Suppressor macrophage (primary cell): ENCODE results near the gene ALOX5.

Experiments
- DNase-seq, 4 experiments: peaks; one replicate each; pipeline ENCODE4 v3.0.0-alpha.2; 2020 to 2022

ALOX5 gene

DNA sequence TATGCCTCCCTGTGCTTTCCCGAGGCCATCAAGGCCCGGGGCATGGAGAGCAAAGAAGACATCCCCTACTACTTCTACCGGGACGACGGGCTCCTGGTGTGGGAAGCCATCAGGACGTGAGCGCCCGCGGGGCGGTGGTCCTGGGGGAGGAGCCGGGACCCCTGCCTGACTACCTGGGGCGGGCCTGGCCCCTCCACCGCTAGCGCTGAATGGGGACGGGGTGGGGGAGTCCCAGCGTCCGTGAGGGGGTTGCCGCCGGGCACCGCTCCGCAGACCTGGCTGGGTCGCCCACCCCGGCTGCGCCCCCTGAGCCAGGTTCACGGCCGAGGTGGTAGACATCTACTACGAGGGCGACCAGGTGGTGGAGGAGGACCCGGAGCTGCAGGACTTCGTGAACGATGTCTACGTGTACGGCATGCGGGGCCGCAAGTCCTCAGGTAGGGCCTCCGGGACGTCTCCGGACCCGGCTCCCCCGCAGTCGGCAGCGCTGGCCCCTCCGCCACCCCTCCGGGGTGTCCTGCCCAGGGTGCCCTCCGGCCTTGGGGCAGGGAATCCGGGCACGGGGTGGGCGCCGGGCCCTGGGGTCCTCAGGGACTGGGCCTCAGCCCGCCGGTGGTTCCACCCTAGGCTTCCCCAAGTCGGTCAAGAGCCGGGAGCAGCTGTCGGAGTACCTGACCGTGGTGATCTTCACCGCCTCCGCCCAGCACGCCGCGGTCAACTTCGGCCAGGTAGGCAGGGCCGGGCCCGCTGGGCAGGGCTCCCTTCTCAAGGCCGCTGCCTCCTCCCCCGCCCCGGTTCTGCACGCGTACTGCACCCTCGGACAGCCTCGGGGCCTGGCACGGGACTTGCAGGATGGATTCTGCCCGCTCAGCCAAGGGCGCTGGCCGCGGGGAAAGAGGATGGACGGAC is 69.3 kb downstream of the ALOX5 start:
- no peak for DNase-seq

- no peak for DNase-seq
Observed at GRCh38 chr10:45444022-45444421, 70.0 kb downstream of the ALOX5 start.

DNA sequence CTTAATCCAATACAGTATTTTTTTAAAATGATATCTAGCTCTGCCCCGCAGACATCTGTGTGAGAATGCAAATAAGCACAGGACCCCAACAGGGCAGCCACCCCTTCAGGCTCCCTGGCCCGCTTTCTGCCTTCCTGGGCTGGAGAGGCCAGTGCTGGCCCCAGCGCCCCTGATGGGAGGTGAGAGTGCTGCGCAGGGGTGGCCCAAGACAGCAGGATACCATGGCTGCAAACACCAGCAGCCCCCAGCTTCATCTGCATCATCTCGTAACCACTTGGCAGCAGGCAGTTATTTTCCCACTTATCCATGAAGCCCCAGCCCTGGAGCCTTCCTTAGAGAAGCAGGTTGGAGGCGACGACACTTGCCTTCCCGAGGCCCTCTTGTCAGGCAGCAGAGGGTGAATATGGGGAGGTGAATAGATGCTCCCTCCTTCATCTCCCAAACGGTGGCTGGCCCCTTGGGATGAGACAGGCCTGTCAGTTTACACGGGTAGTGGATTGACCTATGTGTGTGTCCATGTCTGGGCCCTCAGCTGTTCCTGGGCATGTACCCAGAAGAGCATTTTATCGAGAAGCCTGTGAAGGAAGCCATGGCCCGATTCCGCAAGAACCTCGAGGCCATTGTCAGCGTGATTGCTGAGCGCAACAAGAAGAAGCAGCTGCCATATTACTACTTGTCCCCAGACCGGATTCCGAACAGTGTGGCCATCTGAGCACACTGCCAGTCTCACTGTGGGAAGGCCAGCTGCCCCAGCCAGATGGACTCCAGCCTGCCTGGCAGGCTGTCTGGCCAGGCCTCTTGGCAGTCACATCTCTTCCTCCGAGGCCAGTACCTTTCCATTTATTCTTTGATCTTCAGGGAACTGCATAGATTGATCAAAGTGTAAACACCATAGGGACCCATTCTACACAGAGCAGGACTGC is 71.2 kb downstream of the ALOX5 start:
- no peak for DNase-seq

DNA sequence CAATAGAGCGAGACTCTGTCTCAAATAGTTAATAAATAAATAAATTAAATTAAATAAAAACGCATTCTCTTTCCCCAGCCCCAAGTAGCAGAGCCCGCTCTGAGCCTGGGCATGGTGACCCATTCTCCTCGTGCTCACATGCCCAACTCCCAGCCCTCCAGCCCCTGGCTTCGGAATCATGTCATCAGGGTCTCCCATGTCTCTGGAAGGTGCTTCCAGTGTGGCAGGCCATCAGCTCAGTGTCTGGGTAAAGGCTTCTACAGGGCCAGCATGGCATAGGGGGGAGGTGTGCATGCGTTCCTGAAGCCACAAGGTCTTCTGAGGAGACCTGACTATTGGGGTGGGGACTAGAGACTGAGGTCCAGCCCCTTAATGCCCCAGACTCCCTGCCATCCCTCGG is 72.8 kb downstream of the ALOX5 start:
- no peak for DNase-seq

GRCh38 chr10:45447416-45447815 is 73.4 kb downstream of the ALOX5 start:
- peak in 1 of 4 experiments; percentile 1 for DNase-seq

DNA sequence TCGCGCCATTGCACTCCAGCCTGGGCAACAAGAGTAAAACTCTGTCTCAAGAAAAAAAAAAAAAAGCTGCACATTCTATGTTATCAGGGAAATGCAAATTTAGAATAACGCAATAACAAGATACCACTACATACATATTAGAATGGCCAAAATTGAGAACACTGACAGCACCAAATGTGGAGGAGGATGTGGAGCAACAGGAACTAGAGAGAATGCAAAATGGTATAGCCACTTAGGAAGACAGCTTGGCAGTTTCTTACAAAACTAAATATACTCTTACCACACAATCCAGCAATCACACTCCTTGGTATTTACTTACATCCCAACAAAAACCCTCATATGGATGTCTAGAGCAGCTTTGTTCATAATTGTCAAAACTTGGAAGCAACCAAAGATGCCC is 76.8 kb downstream of the ALOX5 start:
- peak in 1 of 4 experiments; percentile 27 for DNase-seq

DNA sequence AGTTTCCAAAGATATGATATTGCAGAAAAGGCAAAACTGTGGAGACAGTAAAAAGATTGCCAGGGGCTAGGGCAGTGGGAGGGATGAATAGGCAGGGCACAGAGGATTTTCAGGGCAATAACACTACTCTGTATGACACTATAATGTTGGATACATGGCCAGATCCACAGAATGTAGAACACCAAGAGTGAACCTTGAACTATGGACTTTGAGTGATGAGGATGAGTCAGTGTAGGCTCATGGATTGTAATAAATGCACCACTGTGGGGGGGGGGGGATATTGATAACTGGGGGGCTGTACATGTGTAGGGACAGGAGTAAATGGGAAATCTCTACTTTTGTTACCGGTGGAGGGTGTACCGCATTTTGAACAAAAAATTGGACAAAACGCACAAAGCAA is 77.4 kb downstream of the ALOX5 start:
- DNase-seq = no peak

DNA sequence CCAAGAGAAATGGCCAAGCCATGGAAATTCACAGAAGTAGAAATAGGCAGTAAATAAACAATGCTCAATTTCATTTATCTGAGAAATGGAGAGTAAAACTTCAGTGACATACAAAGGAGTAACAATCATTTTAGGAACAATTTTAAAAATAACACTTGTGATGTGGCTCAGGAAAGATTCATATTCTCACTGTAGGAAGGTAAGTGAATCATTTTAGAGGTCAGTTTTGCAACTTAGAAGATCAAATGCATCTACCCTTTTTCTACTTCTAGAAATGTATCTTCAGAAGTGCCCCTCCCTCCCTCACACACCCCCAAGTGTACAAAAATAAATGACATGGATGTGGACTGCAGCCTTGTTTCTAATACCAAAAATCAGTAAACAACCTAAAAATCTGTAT is 78.3 kb downstream of the ALOX5 start:
- no peak for DNase-seq

GRCh38 chr10:45452743-45453452 is 78.9 kb downstream of the ALOX5 start:
- peak in 2 of 4 experiments; percentile 15 to 24 for DNase-seq

DNA sequence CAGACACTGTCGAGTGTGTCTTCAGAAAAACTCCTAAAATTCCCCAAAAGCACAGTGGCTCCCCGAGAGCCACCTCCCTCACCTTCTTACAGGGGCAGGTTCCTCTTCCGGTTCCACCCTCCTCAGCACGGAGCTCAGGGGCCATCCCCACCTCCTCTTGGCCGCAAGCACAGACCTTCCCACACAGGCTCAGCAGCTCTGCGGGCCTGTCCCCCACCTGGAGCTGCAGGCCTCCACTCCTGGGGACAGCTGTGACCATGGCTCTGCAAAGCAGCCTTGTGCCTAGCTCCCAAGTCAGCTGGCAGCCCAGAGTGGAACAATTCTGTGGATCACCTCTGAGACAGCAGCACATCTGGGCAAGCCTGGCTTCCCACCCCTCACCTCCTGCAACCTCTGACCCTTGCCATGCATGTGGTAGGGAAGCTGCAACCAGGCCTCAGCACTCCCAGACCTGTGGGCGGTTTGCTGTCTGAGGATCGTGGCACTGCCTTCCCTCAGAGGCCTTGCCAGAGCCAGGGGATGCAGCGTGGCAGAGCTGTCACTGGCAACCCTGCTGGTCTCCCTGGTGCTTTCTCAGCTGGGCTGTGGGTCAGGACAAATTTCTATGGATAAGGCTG is 79.7 kb downstream of the ALOX5 start:
- DNase-seq = peak; percentile 60 to 77 (median 68)

- no peak for DNase-seq
Observed at GRCh38 chr10:45454262-45454661, 80.2 kb downstream of the ALOX5 start.

GRCh38 chr10:45454859-45455258 is 80.8 kb downstream of the ALOX5 start:
- DNase-seq = no peak

GRCh38 chr10:45456233-45456632 is 82.2 kb downstream of the ALOX5 start:
- no peak for DNase-seq

DNA sequence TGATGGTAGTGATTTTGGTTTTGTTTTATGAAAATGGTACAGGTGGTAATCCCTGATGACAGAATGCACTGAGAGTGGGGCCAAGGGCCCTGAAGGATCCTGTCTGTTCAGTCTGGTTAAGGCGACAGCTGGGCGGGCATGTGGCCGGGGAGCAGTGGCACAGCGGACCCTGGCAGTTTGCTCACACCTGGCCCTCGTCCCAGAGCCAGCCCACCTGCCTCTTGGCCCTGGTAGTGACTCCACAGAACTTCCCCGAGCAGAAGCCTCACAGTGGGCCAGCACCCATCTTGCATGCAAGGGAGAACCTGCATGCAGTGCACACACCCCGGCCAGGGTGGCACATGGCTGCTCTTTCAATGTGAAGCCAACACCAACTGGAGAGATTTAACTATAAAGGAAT is 82.8 kb downstream of the ALOX5 start:
- DNase-seq = no peak

DNA sequence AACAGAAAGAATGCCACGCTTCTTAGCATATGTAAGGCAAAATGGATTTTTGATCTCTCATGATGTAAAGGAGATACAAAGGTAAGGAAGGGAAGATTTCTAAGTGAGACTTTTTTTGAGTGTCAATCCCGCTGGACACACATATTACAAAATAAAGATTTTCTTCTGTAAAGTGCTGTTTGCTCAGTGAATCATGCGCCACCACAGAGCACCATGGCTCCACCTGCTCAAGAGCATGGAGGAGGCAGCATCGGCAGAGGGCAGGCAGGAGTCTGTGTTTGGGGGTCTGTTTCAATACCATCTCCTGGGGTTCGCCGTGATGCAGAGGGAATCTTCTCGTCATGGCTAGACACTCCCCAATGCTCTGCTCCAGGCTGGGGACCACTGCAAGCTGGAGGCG is 83.5 kb downstream of the ALOX5 start:
- DNase-seq = no peak

GRCh38 chr10:45460235-45460878 is 86.3 kb downstream of the ALOX5 start:
- peak; percentile 75 to 89 (median 84) for DNase-seq

DNA sequence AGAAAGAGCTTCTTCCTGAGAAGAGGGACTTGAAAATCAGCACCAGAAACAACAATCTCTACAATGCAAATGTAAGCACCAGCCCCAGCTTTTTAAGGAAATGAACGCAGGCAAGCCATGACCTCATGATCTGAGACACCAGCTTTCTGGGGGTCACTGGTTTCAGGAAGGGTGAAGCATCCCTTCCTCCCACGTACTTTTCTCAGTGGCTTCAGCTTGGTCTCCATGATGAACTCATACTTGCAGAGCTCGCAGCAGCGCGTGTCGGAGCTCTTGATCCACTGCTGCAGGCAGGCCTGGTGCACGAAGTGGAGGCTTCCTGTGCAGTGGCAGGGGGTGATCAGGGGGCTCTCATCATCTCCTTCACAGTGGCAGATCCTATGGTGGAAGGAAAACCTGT is 87.0 kb downstream of the ALOX5 start:
- DNase-seq = peak; percentile 91 to 98 (median 94)

- DNase-seq = no peak
Observed at GRCh38 chr10:45463244-45464116, 89.5 kb downstream of the ALOX5 start.

DNA sequence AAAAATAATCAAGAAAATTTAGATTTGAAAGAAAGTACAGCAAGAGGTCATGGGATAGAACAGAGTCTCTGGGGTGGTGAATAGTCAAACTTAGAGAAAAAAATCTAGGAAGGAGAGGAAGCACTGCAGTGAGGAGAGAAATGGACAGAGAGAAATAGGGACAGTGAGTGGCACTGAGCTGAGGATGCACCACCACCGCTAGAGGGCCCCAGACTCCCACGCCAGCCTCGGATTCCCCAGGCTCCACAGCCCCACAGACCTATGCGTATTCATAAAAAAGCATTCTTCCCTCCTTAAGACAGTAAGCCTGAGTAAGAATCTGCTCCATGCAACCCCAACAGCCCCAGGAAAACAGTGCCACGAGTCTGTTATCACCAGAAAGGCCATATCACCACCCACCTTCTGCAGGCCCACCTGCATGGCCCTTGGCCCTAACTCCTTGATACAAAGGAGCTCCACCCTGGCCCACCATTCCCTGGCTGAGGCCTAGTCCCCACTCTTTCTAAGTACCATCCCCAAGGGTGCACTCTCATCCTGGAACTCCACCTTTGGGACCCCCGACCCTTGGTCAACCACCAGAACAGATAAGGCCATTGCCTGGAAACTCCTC is 91.0 kb downstream of the ALOX5 start:
- DNase-seq = peak; percentile 81 to 90 (median 88)

GRCh38 chr10:45466784-45467183 is 92.8 kb downstream of the ALOX5 start:
- DNase-seq = peak; percentile 70 to 87 (median 83)
